SU-DHL-6 (cell line): ENCODE data around the gene TBC1D10B.

Experiments used
- H2AFZ ChIP-seq: fragments of 200-600 bp; sonication (generic); 2 replicates; pipeline ENCODE4 v1.6.1; 2014; ENCODE audit warnings: low read depth, mild to moderate bottlenecking, moderate library complexity, mixed read lengths, antibody characterized with exemption, low read length; ENCODE audit not compliant: severe bottlenecking
- H3F3A ChIP-seq: fragments of 200-600 bp; shearing (Covaris generic); 2 replicates; pipeline ENCODE4 v1.6.0; 2016; ENCODE audit warnings: antibody characterized with exemption, mild to moderate bottlenecking; ENCODE audit not compliant: insufficient read depth
- H3K27ac ChIP-seq: fragments of 200-600 bp; sonication (generic); 2 replicates; pipeline ENCODE4 v1.5.1; 2016; ENCODE audit warnings: low read depth, mild to moderate bottlenecking, low read length, moderate library complexity, mixed read lengths
- H3K27me3 ChIP-seq: fragments of 200-600 bp; sonication (generic), shearing (Covaris generic); 2 replicates; pipeline ENCODE4 v1.6.0; 2014; ENCODE audit warnings: mild to moderate bottlenecking, low read length
- H3K36me3 ChIP-seq: fragments of 200-600 bp; sonication (generic); 2 replicates; pipeline ENCODE4 v1.6.1; 2014; ENCODE audit warnings: mild to moderate bottlenecking, low read length, mixed read lengths
- H3K4me2 ChIP-seq: fragments of 300-600, 200-600 bp; shearing (Covaris generic), sonication (generic); 2 replicates; pipeline ENCODE4 v1.6.0; 2014; ENCODE audit warnings: low read length, low read depth, mild to moderate bottlenecking; ENCODE audit not compliant: poor library complexity, severe bottlenecking
- H3K4me3 ChIP-seq: fragments of 200-600 bp; sonication (generic); 2 replicates; pipeline ENCODE4 v1.5.1; 2014; ENCODE audit warnings: antibody characterized with exemption, low read length, mild to moderate bottlenecking, mixed read lengths; ENCODE audit not compliant: insufficient read depth, poor library complexity, severe bottlenecking
- H3K79me2 ChIP-seq: fragments of 200-600 bp; sonication (generic); 2 replicates; pipeline ENCODE4 v1.6.1; 2014; ENCODE audit warnings: mild to moderate bottlenecking, low read length, moderate library complexity; ENCODE audit not compliant: insufficient read depth
- H3K9ac ChIP-seq: fragments of 200-600 bp; sonication (generic); 2 replicates; pipeline ENCODE4 v1.7.0; 2014; ENCODE audit warnings: mild to moderate bottlenecking, low read length
- H3K9me2 ChIP-seq: fragments of 200-600 bp; sonication (generic); replicated peaks from 2 replicates; pipeline ENCODE4 v1.6.1; 2014; ENCODE audit warnings: low read length; ENCODE audit not compliant: insufficient read depth
- H3K9me3 ChIP-seq: fragments of 200-600 bp; sonication (generic); 2 replicates; pipeline ENCODE4 v1.6.1; 2014; ENCODE audit warnings: low read length, mixed read lengths; ENCODE audit not compliant: insufficient read depth
- H4K20me1 ChIP-seq: fragments of 200-600 bp; sonication (generic); 2 replicates; pipeline ENCODE4 v1.6.1; 2014; ENCODE audit warnings: low read depth, mild to moderate bottlenecking, antibody characterized with exemption, low read length, moderate library complexity, mixed read lengths
- EZH2phosphoT487 ChIP-seq: fragments of 200-600 bp; sonication (generic), shearing (Covaris generic); conservative IDR thresholded peaks from 2 replicates; pipeline ENCODE4 v1.6.1; 2018; ENCODE audit warnings: mild to moderate bottlenecking, antibody characterized with exemption, low read length, moderate library complexity, mixed read lengths
- TF ChIP-seq, protein P1 (sequence below): fragments of 200-600 bp; sonication (generic); IDR thresholded peaks from one replicate; pipeline ENCODE4 v1.5.1; 2017; ENCODE audit warnings: antibody characterized with exemption, mild to moderate bottlenecking, low read length, moderate library complexity; ENCODE audit not compliant: insufficient read depth, poor library complexity, severe bottlenecking

Gene TBC1D10B

DNA sequence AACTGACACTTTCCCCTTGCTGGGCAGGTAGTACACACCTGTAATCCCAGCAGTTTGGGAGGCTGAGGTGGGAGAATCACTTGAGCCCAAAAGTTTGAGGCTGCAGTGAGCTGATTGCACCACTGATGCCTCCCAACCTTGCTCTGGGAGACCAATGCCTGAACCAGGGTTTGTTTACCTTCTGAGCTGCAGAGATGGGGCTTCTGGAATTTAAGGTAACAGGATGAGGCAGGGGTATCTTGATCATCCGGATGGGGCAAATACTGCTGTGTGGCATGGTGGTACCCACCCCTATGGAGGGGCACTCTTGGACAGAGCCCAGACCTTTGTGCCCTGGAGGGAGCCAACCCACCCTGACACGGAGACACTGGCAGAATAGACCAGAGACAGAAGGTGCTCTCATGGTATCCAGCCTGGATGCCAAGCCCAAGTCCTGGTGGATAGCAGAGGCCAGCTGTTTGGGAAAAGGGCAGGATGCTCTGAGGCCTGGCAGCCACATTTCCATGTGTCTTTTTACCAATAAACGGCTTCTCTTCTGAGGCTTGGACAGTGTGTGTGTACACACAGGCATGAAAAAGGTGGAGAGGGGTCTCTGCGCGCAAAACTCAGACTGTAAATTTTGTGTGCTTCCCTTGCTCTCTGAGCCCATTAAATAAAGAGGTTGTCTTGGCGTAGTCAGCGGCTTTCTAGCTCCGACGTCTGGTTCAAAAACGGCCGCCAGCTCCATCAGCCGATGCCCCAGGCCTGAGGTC lies 29.3 kb upstream of the TBC1D10B start:
- no peaks in the 10 kb centered on the region for H3K36me3 ChIP-seq
- peaks cover 13% of the 10 kb centered on the region; the same call in 1 of the 2 replicates for H3K79me2 ChIP-seq
- H4K20me1 ChIP-seq: no peaks in the 10 kb centered on the region
- H3K9ac ChIP-seq: peak overlapping the region; percentile 23
- no peak overlapping the region for H3K27ac ChIP-seq
- peak overlapping the region; percentile 39 for H3K4me2 ChIP-seq
- TF ChIP-seq, protein P1, sequence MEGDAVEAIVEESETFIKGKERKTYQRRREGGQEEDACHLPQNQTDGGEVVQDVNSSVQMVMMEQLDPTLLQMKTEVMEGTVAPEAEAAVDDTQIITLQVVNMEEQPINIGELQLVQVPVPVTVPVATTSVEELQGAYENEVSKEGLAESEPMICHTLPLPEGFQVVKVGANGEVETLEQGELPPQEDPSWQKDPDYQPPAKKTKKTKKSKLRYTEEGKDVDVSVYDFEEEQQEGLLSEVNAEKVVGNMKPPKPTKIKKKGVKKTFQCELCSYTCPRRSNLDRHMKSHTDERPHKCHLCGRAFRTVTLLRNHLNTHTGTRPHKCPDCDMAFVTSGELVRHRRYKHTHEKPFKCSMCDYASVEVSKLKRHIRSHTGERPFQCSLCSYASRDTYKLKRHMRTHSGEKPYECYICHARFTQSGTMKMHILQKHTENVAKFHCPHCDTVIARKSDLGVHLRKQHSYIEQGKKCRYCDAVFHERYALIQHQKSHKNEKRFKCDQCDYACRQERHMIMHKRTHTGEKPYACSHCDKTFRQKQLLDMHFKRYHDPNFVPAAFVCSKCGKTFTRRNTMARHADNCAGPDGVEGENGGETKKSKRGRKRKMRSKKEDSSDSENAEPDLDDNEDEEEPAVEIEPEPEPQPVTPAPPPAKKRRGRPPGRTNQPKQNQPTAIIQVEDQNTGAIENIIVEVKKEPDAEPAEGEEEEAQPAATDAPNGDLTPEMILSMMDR: no peak
- TF ChIP-seq EZH2phosphoT487: no peak
- H3F3A ChIP-seq: peaks cover 8% of the 10 kb centered on the region; the same call in 1 of the 2 replicates
- no peaks in the 10 kb centered on the region for H3K9me3 ChIP-seq
- no peak overlapping the region for H3K4me3 ChIP-seq
- no peak overlapping the region for H2AFZ ChIP-seq
- H3K27me3 ChIP-seq: no peaks in the 10 kb centered on the region
- H3K9me2 ChIP-seq: no peaks in the 10 kb centered on the region

DNA sequence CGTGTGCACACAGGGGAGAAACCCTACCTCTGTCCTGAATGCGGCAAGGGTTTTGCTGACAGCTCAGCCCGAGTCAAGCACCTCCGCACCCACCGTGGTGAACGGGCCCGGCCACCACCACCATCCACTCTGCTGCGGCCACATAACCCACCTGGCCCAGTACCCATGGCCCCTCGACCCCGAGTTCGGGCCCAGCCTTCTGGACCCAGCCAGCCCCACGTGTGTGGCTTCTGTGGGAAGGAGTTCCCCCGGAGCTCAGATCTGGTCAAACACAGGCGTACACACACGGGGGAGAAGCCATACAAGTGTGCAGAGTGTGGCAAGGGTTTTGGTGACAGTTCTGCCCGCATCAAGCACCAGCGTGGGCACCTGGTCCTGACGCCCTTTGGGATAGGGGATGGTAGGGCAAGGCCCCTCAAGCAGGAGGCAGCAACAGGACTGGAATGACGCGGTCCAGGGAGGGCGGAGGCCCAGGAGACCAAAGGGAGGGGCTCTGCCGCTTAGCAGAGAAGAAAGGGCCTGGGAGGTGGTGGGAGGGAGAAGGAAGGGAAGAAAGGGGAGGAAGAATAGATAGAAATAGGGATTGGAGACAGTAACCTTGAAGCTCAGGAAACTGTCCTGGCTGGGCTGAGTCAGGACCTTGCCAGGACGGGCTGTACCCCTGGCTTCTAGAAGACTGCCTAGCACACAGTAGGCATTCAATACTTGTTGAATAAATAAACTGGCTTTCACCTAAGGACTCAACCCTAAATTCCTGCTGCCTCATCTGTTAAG lies 28.6 kb upstream of the TBC1D10B start:
- H3K9me2 ChIP-seq: no peaks in the 10 kb centered on the region

DNA sequence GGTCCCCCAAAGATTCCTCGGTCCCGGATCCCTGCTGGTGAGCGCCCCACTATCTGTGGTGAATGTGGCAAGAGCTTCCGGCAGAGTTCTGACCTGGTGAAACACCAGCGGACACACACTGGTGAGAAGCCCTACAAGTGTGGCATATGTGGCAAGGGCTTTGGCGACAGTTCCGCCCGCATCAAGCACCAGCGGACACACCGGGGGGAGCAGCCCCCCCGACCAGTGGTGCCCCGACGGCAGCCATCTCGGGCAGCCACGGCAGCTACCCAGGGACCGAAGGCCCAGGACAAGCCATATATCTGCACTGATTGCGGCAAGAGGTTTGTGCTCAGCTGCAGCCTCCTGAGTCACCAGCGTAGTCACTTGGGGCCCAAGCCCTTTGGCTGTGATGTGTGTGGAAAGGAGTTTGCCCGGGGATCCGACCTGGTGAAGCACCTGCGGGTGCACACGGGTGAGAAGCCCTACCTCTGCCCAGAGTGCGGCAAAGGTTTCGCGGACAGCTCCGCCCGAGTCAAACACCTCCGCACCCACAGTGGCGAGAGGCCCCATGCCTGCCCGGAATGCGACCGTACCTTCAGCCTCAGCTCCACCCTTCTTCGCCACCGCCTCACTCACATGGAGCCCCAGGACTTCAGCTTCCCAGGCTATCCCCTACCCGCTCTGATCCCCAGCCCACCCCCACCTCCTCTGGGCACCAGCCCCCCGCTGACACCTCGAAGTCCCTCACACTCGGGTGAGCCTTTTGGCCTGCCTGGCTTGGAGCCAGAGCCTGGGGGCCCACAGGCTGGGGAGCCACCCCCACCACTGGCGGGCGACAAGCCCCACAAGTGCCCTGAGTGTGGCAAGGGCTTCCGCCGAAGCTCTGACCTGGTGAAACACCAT lies 27.7 kb upstream of the TBC1D10B start:
- Histone ChIP-seq H3K27ac (no peak overlapping the region), H3F3A (peaks cover 8% of the 10 kb centered on the region; the same call in 1 of the 2 replicates), H3K4me2 (no peak overlapping the region), H3K79me2 (peaks cover 13% of the 10 kb centered on the region; the same call in 1 of the 2 replicates), H3K36me3 (no peaks in the 10 kb centered on the region), H3K9me3 (no peaks in the 10 kb centered on the region), H4K20me1 (no peaks in the 10 kb centered on the region), H3K4me3 (no peak overlapping the region), H3K9ac (no peak overlapping the region), H2AFZ (no peak overlapping the region), H3K27me3 (no peaks in the 10 kb centered on the region), H3K9me2 (no peaks in the 10 kb centered on the region)
- TF ChIP-seq, protein P1: no peak
- TF ChIP-seq EZH2phosphoT487: no peak

More for the DNA sequence above, 28.6 kb upstream of the TBC1D10B start:
- Histone ChIP-seq H3K27me3 (no peaks in the 10 kb centered on the region), H3K4me3 (no peak overlapping the region), H3F3A (peaks cover 8% of the 10 kb centered on the region; the same call in 1 of the 2 replicates), H3K79me2 (peaks cover 13% of the 10 kb centered on the region; the same call in 1 of the 2 replicates), H3K9ac (no peak overlapping the region), H3K4me2 (no peak overlapping the region), H3K36me3 (no peaks in the 10 kb centered on the region), H3K9me3 (no peaks in the 10 kb centered on the region), H3K27ac (no peak overlapping the region), H4K20me1 (no peaks in the 10 kb centered on the region), H2AFZ (no peak overlapping the region)
- TF ChIP-seq EZH2phosphoT487: no peak
- TF ChIP-seq, protein P1: no peak
